Measurements from ENCODE around the gene PKNOX2. TPM values are rescaled to one million over a fixed set of nuclear protein-coding genes. Genes with fewer than 3 reads are reported as not detected.

Gene PKNOX2
- total RNA-seq, 1 experiment from 2014 or later = not detected

- H3K9me3 Mint-ChIP-seq (ENCODE audit: unreplicated experiment) = no peaks in the 10 kb centered on the region
- Histone ChIP-seq H3K4me1 (peaks cover 18% of the 10 kb centered on the region), H3K36me3 (ENCODE audit: control insufficient read depth, insufficient read depth, low read length) (no peaks in the 10 kb centered on the region), H3K27me3 (replicated peaks; ENCODE audit: control insufficient read depth, insufficient read depth, low read length) (peaks cover 5% of the 10 kb centered on the region), H3K9me3 (no peaks in the 10 kb centered on the region), H3K4me3 (ENCODE audit: low read depth, low read length) (no peak overlapping the region)
- POLR2A ChIA-PET = no interaction called here
- peaks cover 35% of the 10 kb centered on the region for H3K27me3 Mint-ChIP-seq (ENCODE audit: insufficient read depth, unreplicated experiment)
- H3K4me1 Mint-ChIP-seq (ENCODE audit: low read depth, unreplicated experiment) = peaks cover 19% of the 10 kb centered on the region
- no peak for TF ChIP-seq CTCF (IDR thresholded peaks at IDR 0.05; ENCODE audit: insufficient read depth in 1 of 2, low read depth in 1 of 2, low read length in 1 of 2, severe bottlenecking in 1 of 2, unreplicated experiment in 1 of 2)
- CTCF ChIA-PET = no interaction called here
- intact Hi-C loops (cut with micrococcal nuclease; ENCODE audit: unreplicated experiment) = no loop called here
- DNase-seq = no peak
- no peaks in the 10 kb centered on the region for H3K36me3 Mint-ChIP-seq (ENCODE audit: insufficient read depth, unreplicated experiment)
- no TSS peak for BruUV-seq (replicated peaks)
- no peak overlapping the region for H3K27ac Mint-ChIP-seq (ENCODE audit: unreplicated experiment)
- H3K4me3 Mint-ChIP-seq (ENCODE audit: unreplicated experiment) = no peak overlapping the region
These were observed 214.0 kb downstream of the PKNOX2 start for GRCh38 chr11:125378571-125378970.

DNA sequence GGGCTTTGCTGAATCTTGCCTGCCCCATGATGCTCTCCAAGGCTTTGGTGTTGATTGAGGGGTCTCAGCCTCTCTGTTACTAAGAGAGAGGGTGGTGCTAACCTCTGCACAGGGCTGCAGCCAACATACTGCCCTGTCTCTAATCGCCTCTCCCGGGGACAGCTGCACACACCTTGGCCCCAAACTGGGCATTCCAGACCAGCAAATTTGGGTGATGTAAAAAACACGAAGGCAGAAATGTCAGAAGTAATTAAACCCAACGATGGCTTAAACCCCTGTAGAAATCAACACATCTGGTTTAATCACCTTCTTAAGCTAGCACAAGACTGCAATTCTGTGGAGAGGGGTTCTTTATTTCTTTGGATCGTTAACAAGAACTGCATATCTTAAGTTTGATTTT, 215.0 kb downstream of the PKNOX2 start:
- BruUV-seq (replicated peaks) = no TSS peak
- Histone ChIP-seq H3K4me3 (ENCODE audit: low read depth, low read length) (no peak overlapping the region), H3K4me1 (peaks cover 18% of the 10 kb centered on the region), H3K36me3 (ENCODE audit: control insufficient read depth, insufficient read depth, low read length) (no peaks in the 10 kb centered on the region), H3K9me3 (no peaks in the 10 kb centered on the region), H3K27me3 (replicated peaks; ENCODE audit: control insufficient read depth, insufficient read depth, low read length) (peaks cover 5% of the 10 kb centered on the region)
- Mint-ChIP-seq H3K4me1 (ENCODE audit: low read depth, unreplicated experiment) (peaks cover 19% of the 10 kb centered on the region), H3K36me3 (ENCODE audit: insufficient read depth, unreplicated experiment) (no peaks in the 10 kb centered on the region), H3K4me3 (ENCODE audit: unreplicated experiment) (no peak overlapping the region), H3K27me3 (ENCODE audit: insufficient read depth, unreplicated experiment) (peaks cover 35% of the 10 kb centered on the region), H3K9me3 (ENCODE audit: unreplicated experiment) (no peaks in the 10 kb centered on the region), H3K27ac (ENCODE audit: unreplicated experiment) (no peak overlapping the region)
- no peak for DNase-seq
- no peak for TF ChIP-seq CTCF (IDR thresholded peaks at IDR 0.05; ENCODE audit: insufficient read depth in 1 of 2, low read depth in 1 of 2, low read length in 1 of 2, severe bottlenecking in 1 of 2, unreplicated experiment in 1 of 2)
- intact Hi-C loops (cut with micrococcal nuclease; ENCODE audit: unreplicated experiment) = no loop called here
- CTCF ChIA-PET = no interaction called here
- POLR2A ChIA-PET = no interaction called here

- peaks cover 18% of the 10 kb centered on the region for H3K4me1 Mint-ChIP-seq (ENCODE audit: low read depth, unreplicated experiment)
- Histone ChIP-seq H3K9me3 (no peaks in the 10 kb centered on the region), H3K27me3 (replicated peaks; ENCODE audit: control insufficient read depth, insufficient read depth, low read length) (peaks cover 5% of the 10 kb centered on the region), H3K4me3 (ENCODE audit: low read depth, low read length) (no peak overlapping the region), H3K4me1 (peaks cover 16% of the 10 kb centered on the region), H3K36me3 (ENCODE audit: control insufficient read depth, insufficient read depth, low read length) (no peaks in the 10 kb centered on the region)
- H3K27me3 Mint-ChIP-seq (ENCODE audit: insufficient read depth, unreplicated experiment) = peaks cover 36% of the 10 kb centered on the region
- intact Hi-C loops (cut with micrococcal nuclease; ENCODE audit: unreplicated experiment) = no loop called here
- no peak overlapping the region for H3K27ac Mint-ChIP-seq (ENCODE audit: unreplicated experiment)
- CTCF ChIA-PET = interaction anchor here (1.3 kb wide), 1 partner anchor 289 kb away, joined by 3 read pairs; no protein-coding TSS in a partner anchor
- no peak for DNase-seq
- no peaks in the 10 kb centered on the region for H3K36me3 Mint-ChIP-seq (ENCODE audit: insufficient read depth, unreplicated experiment)
- H3K4me3 Mint-ChIP-seq (ENCODE audit: unreplicated experiment) = no peak overlapping the region
- POLR2A ChIA-PET = no interaction called here
- TF ChIP-seq CTCF (IDR thresholded peaks at IDR 0.05; ENCODE audit: insufficient read depth in 1 of 2, low read depth in 1 of 2, low read length in 1 of 2, severe bottlenecking in 1 of 2, unreplicated experiment in 1 of 2) = no peak
- BruUV-seq (replicated peaks) = no TSS peak
- H3K9me3 Mint-ChIP-seq (ENCODE audit: unreplicated experiment) = no peaks in the 10 kb centered on the region
These were observed 215.4 kb downstream of the PKNOX2 start for GRCh38 chr11:125379981-125380380.

All from Caco-2 (cell line).